Measurements from ENCODE around the gene ST8SIA4. TPM values are rescaled to one million over a fixed set of nuclear protein-coding genes. Genes with fewer than 3 reads are reported as not detected.

ST8SIA4 gene
- total and polyA plus RNA-seq, 7 donors: 0.27 to 2.5 (median 0.77) TPM

DNA sequence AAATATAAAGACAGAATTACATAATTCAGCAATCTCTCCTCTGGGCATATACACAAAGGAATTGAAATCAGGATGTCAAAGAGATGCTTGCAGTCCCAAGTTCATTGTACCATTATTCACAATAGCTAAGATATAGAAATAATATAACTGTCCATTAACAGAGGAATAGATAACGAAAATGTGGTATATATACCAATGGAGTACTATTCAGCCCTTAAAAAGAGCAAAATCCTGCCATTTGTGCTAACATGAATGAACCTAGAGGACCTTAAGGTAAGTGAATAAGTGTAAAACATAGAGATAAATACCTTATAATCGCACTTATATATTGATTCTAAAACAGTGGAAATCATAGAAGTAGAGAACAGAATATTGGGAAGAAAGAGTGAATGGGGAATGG, 7.0 kb downstream of the ST8SIA4 start:
- no peak for ATAC-seq

DNA sequence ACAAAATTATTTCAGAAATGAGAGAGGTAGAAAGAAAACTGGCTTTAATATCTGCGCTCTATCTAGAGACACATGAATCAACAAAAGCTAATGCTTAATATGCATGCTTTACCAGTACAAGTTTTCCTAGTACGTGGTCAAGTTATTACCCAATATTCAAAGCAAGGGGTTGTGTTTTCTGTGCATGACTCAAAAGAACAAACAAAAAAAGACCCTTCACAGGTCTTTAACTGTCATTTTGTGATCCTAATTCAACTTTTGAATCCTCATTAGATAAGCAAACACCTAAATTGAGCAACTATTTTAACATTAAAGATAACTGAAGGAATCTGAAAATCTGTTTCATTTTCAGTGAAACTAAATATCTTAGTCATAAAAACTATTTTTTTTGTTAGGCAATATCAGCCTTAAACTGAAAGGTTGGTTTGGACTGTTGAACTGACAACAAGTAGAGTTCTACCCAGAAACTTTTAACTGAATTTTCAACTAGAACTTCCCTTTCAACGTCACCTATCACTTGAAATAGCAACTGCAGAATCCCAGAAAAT, 12.5 kb downstream of the ST8SIA4 start:
- ATAC-seq: no peak
- no peaks in the 10 kb centered on the region for H3K4me1 ChIP-seq
- intact Hi-C loops (cut with DNase I): no loop called here
- H3K4me3 ChIP-seq: peak overlapping the region; percentile 47
- no peaks in the 10 kb centered on the region for H3K27me3 ChIP-seq (ENCODE audit: insufficient read depth in 3 of 3, low read length in 2 of 3)
- H3K36me3 ChIP-seq (ENCODE audit: insufficient read depth in 1 of 2, low read depth in 1 of 2): no peaks in the 10 kb centered on the region
- DNase-seq: no peak
- H3K27ac ChIP-seq: no peak overlapping the region
- TF ChIP-seq, protein P1, sequence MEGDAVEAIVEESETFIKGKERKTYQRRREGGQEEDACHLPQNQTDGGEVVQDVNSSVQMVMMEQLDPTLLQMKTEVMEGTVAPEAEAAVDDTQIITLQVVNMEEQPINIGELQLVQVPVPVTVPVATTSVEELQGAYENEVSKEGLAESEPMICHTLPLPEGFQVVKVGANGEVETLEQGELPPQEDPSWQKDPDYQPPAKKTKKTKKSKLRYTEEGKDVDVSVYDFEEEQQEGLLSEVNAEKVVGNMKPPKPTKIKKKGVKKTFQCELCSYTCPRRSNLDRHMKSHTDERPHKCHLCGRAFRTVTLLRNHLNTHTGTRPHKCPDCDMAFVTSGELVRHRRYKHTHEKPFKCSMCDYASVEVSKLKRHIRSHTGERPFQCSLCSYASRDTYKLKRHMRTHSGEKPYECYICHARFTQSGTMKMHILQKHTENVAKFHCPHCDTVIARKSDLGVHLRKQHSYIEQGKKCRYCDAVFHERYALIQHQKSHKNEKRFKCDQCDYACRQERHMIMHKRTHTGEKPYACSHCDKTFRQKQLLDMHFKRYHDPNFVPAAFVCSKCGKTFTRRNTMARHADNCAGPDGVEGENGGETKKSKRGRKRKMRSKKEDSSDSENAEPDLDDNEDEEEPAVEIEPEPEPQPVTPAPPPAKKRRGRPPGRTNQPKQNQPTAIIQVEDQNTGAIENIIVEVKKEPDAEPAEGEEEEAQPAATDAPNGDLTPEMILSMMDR (IDR thresholded peaks at IDR 0.05): no peak
- H3K9me3 ChIP-seq: no peaks in the 10 kb centered on the region
- WGBS, 3 donors: 35 to 47% (median 40%) methylated on average over 3 of the region's 3 CpGs

More for the DNA sequence above, 7.0 kb downstream of the ST8SIA4 start:
- intact Hi-C loops (cut with DNase I): no loop called here
- no peak for DNase-seq
- WGBS, 3 donors: 85 to 98% (median 92%) methylated on average over 2 of the region's 2 CpGs
- Histone ChIP-seq H3K4me3 (no peak overlapping the region), H3K4me1 (no peaks in the 10 kb centered on the region), H3K27me3 (ENCODE audit: insufficient read depth in 3 of 3, low read length in 2 of 3) (peaks cover 0 to 9% (median 0%) of the 10 kb centered on the region in 3 donors), H3K9me3 (no peaks in the 10 kb centered on the region), H3K36me3 (ENCODE audit: insufficient read depth in 1 of 2, low read depth in 1 of 2) (no peaks in the 10 kb centered on the region), H3K27ac (no peak overlapping the region)
- TF ChIP-seq, protein P1 (IDR thresholded peaks at IDR 0.05): no peak

DNA sequence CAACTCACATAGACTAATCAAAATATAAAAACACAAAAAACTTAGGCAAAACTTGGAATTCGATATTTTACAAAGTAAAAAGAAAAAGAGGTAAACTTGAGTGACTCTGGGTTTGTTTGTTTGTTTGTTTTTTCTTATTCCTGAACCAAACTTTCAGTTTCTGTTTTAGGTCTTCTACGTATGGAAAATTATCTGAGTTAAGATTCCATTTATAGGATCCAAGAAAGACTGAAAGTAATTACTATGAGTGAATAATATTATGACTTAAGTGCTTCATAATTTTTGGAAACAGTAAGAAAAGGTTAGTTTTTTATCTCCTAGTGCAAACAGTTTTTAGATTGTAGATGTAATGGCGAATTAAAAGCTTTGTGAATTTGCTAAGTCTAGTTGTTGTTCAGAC, 13.2 kb downstream of the ST8SIA4 start:
- TF ChIP-seq, protein P1 (IDR thresholded peaks at IDR 0.05): no peak
- DNase-seq (no peak), ATAC-seq (no peak)
- Histone ChIP-seq H3K4me1 (no peaks in the 10 kb centered on the region), H3K27ac (no peak overlapping the region), H3K27me3 (ENCODE audit: insufficient read depth in 3 of 3, low read length in 2 of 3) (no peaks in the 10 kb centered on the region), H3K4me3 (peak overlapping the region; percentile 47), H3K9me3 (no peaks in the 10 kb centered on the region), H3K36me3 (ENCODE audit: insufficient read depth in 1 of 2, low read depth in 1 of 2) (no peaks in the 10 kb centered on the region)
- WGBS, 3 donors: 53 to 64% (median 54%) methylated on average over 3 of the region's 3 CpGs
- intact Hi-C loops (cut with DNase I): no loop called here

DNA sequence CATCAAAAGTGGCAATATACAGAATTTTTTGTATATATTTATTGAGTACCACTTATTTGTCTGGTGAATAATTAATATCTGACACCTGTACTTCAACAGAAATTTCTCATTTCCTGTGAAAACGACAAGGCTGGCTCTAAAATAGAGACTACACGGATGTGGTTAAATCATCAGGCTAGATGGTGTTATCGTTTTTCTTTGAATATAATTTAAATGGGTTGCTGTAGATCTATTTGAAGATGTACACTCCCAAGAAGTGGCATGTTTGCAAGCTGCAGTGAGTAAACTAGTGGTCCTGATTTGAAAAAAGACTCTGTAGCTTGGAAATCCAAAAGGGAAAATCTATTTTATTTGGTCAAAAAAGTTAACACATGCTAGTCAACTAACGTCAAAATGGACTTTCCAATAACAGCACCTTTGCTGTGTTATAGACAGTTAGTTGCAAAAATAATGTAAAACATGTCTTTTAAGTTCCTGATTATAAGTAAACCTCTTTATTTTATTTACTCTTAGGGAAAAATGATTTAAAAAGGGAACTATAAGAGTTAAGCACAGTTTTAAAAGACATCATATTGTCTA, 13.8 kb downstream of the ST8SIA4 start:
- ATAC-seq (no peak), DNase-seq (no peak)
- TF ChIP-seq, protein P1 (IDR thresholded peaks at IDR 0.05): no peak
- no peaks in the 10 kb centered on the region for H3K4me1 ChIP-seq
- intact Hi-C loops (cut with DNase I): no loop called here
- no peak overlapping the region for H3K27ac ChIP-seq
- H3K9me3 ChIP-seq: no peaks in the 10 kb centered on the region
- H3K27me3 ChIP-seq (ENCODE audit: insufficient read depth in 3 of 3, low read length in 2 of 3): no peaks in the 10 kb centered on the region
- H3K36me3 ChIP-seq (ENCODE audit: insufficient read depth in 1 of 2, low read depth in 1 of 2): no peaks in the 10 kb centered on the region
- H3K4me3 ChIP-seq: peak overlapping the region; percentile 47
- WGBS, 3 donors: 47 to 50% (median 49%) methylated on average over 4 of the region's 4 CpGs

DNA sequence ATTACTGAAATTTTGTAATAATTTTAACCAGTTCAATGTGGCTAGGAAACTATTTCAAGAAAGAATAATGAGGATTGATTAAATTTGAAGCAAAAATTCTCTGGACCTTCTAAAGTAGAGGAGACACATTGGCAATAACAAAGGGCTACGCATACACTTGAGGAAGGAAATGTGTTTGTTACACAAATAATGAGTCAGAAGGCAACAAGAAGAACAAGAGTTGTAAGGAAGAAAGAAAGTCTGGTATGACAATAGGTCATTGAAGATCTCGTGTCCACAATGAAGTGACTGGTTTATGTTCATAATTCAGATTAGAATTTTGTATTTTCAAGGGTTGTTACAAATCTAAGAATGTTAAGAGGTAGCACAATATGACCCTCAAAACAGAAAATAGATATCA, 25.8 kb downstream of the ST8SIA4 start:
- Histone ChIP-seq H3K27ac (no peak overlapping the region), H3K4me3 (no peak overlapping the region), H3K9me3 (no peaks in the 10 kb centered on the region), H3K36me3 (ENCODE audit: insufficient read depth in 1 of 2, low read depth in 1 of 2) (no peaks in the 10 kb centered on the region), H3K4me1 (no peaks in the 10 kb centered on the region), H3K27me3 (ENCODE audit: insufficient read depth in 3 of 3, low read length in 2 of 3) (no peaks in the 10 kb centered on the region)
- 64 to 78% (median 78%) methylated on average over 2 of the region's 2 CpGs for WGBS, 3 donors
- no peak for DNase-seq
- intact Hi-C loops (cut with DNase I): no loop called here
- no peak for ATAC-seq
- TF ChIP-seq, protein P1 (IDR thresholded peaks at IDR 0.05): no peak

Measured in psoas muscle (tissue), 8 donors.